Right lobe of liver (tissue), 4 donors: Measurements from ENCODE around the gene TELO2.

Experiments
- CTCF ChIP-seq, 4 donors: fragments of 200-600 bp in 3 of 4; fragments of 450-650 bp in 1 of 4; IDR thresholded peaks; one replicate each; pipeline versions ENCODE4 v1.5.1 to v1.8.0; 2016 to 2022; ENCODE audit warnings: antibody characterized with exemption in 4 of 4, mild to moderate bottlenecking in 2 of 4
- POLR2A ChIP-seq: fragments of 450-650 bp; IDR thresholded peaks from one replicate; pipeline ENCODE4 v1.6.1; 2017; ENCODE audit warnings: antibody characterized with exemption, mild to moderate bottlenecking
- donor health status: DM: no; HTN: no; CAD: no.
- donor health status: DM: no; HTN: no; CAD: no.
- donor health status: DM: no; HTN: yes; CAD: no.

GRCh38 chr16:1540556-1540855 lies 47.3 kb downstream of the TELO2 start:
- TF ChIP-seq POLR2A (no peak), CTCF (IDR thresholded peaks at IDR 0.05) (no peak)
